HG03175 (cell line): ENCODE results near the gene TMEM242.

ENCODE experiments used
- ATAC-seq: cut with Tn5 transposase; IDR thresholded peaks from one replicate; pipeline ENCODE4 v1.9.1; 2021; ENCODE audit warnings: mild to moderate bottlenecking, moderate library complexity; ENCODE audit not compliant: unreplicated experiment

Gene TMEM242

DNA sequence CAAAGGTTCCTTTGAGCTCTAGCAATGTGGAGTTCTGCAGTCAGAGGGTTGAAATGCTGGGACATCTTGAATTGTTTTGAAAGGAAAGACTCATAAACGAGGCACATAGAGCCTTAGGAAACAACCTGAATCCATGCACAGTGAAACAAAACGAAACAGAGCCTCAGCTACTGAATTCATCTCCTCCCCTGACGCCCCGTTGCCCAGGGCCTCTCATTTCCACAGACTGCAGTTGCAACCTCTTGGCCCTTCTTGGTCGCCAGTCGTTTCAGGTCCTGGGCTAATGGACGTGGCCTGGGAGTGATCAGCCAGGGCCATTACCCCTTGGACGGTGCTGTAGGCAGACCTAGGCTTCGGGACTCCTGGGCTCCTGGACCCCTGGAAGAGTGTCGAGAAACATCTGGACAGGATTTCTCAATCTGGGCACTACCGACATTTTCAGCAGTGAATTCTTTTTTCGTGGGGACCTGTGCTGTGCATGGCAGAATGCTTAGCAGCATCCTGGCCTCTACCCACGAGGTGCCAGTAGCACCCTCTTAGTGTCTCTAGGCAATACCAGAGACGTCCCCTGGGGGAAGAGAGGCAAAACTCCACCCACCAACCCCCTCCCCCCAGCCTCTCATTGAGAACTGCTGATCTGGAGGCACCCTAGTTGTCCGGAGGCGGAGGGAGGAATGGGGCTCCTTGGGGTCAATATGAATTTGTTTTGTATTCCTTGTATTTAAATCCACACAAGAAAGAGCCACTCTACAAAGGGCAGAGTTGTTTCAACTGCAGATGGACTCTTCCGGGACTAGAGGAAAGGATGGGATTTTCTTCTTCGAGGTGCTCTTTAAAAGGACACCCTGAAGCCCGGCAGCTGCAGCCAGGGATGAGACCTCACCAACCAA is 50.2 kb downstream of the TMEM242 start:
- no peak for ATAC-seq

DNA sequence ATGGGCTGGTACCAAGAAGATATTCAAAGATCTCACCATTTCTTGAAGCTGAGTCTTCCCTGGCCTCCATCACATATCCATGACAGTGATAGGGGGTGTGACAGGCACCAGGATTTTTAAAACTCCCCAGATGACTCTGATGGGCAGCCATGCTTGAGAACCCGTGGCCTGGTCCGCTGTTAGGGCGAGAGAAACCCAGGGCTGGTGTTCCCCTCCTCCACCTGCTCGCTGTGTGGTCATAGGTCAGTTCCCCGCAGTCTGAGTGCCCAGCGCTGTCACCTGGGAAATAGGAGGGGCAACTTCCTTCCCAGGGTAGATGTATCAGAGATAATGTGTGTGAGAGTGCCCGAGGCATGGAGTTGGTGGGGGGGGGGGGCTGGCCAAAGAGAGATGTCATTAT is 50.9 kb downstream of the TMEM242 start:
- ATAC-seq, result no peak

DNA sequence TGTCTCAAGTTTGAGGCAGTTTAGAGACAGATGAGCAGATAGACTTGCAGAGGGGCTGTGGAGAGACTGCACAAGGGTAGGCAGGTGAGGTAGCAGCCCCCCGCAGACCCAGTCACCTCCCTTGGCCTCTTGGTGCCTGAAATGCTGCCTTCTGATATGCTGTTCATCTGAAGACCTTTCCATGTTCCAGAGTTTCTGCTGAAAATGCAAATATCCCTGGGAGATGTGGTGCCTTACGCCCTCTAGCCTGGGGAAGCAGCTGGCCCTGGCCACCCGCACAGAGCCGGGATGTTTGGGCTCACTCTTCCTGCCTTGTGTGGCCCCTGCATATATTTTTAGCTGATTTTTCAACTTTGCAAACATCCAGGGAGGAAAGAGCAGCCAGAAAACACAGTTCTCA is 51.4 kb downstream of the TMEM242 start:
- ATAC-seq, result no peak

DNA sequence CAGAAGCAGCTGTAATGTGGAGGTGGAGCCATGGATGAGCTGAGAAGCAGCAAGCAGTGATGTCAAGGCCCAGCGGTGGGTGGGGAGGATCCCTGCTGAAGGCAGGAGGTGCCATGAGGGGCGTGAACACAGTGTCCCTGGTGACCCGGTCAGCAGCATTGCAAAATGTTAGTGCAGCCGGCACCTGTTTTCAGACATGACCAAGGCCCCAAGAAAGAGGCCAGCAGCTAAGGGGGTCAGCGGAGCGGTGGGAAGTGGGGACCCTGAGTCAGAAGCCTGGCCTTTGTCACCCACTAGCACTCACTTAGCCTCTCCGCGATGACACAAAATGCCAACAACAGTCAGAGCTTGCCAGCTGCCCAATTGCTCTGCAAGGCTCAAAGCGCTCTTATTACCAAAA is 51.9 kb downstream of the TMEM242 start:
- ATAC-seq, result no peak

DNA sequence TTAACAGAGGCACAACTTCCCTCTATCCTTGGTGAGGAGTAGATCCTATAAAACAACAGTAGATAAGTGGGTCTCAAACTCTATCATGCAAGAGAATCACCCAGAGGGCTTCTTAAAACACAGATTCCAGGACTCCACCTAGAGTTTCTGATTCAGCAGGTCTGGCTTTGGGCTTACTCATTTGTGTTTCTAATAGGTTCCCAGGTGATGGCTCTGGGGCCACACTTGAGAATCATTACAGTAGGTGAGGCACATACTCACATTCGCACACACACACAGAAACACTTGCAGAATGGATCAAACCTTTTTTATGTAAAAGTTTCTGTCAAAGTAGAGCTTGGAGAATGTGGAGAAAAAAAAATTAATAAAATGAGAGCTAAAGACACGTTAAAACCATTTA is 52.4 kb downstream of the TMEM242 start:
- no peak for ATAC-seq

DNA sequence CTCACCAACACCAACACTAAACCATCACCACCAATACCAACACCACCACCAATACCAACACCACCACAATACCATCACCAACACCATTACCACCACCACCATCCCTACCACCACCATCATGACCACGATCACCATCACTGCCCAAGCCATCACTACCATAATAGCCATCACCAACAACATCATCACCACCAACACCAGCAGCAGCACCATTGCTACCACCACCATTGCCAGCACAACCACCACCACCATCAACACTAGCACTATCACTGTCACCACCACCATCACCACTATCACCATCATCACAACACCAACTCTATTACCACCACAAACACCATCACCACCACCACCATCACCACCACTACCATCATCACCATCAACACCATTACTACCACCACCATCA is 53.0 kb downstream of the TMEM242 start:
- no peak for ATAC-seq

DNA sequence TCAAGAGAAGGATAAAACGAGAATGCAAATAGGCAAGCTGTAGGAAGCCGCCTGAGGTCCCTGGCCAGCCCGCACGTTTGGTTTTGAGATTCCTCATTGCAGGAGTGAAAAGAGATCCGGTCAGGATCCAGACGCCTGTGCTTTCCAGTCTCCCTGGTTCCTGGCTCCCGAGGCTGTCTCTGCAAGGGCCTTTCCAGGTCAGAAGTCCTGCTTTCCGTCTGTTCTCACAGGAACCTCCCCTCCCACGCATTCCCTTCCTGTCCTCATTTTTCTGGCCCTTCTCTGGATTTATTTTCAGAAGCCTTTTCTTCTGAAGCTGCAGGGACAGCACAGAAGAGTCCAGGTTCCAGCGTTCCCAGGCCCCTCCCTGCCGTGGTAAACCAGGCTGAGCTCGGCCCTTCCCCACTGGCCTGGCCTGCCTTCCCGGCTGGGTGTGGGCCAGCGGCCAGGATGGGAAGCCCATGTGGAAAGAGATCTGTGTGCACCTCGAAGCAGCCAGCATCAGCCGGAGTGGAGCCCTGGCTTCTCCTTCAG is 54.0 kb downstream of the TMEM242 start:
- no peak for ATAC-seq

DNA sequence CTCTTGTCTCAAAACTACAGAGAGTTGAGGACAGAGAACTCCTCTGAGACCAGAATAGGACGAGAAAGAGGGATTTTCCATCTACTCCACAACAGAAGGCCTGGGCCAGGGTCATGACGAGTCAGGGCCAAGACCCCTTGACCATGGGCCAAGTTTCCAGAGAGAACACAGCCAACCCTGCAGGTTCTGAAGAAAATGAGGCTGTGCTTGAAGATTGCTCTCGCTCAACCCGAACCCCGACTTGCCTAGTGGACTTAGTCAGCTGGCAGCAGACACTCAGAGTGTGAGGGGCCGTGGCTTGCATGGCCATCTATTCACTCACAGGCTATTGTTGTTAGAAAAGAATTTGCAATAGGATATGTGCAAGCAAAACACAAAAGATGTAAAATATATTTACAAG is 54.5 kb downstream of the TMEM242 start:
- ATAC-seq, result no peak

DNA sequence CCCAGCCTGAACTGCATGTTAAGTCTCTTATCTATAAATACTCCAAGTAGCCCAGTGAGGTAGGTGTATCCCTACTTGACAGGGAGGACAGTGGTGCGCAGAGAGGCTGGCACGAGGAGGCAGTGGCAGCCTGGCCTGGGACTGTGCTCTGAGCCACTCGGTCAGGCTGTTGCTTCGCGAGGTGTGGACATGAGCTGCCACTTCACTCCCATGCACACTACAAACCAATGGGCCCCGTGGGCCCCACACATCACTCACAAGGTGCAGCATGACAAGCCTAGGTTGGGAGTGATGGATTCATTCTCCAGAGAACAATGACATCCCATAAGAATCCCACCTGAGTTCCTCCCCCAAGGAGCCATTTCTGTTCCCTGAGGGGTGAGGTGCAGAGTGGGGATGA is 54.9 kb downstream of the TMEM242 start:
- ATAC-seq, result no peak

DNA sequence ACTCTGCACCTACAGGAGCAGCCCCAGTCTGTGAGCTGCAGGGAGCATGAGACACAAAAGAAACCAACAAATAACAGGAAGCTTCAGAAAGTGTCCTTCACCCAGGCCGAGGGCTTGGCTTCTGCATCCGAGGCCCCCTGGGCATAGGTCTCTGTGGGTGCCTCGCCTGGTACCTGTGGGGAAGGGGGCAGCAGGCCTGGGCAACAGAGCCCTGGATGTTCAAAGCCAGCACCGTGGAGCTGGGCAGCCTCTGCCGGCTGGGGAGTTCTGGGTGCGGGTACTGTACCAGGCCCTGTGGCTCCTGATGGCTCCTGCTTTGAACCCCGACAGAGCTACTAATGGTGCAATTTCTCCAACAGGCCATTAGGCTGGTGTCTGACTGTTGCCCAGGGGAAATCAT is 55.7 kb downstream of the TMEM242 start:
- ATAC-seq, result no peak

DNA sequence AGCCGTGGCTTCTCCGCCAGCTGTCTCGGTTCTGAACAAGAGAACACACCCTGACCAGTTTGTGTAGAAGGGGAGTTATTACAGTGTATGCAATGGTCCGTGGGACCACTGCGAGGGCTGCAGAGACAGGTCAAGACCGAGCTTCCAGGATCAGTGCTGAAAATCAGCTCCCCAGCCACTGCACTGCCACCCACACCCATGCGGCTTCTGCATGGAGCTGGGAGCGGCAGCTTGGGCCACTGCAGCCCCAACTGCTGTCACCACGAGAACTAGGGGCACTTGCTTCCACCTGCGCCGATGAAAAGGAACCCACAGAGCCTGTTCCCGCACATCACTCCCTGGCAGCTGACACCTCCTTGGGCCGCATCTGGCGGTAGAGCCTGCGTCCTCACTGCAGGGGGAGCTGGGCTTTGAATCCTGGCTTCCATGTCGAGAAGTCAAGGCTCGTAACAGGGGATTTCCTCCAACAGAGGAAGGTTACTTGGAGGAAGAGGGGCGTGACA is 56.2 kb downstream of the TMEM242 start:
- no peak for ATAC-seq

DNA sequence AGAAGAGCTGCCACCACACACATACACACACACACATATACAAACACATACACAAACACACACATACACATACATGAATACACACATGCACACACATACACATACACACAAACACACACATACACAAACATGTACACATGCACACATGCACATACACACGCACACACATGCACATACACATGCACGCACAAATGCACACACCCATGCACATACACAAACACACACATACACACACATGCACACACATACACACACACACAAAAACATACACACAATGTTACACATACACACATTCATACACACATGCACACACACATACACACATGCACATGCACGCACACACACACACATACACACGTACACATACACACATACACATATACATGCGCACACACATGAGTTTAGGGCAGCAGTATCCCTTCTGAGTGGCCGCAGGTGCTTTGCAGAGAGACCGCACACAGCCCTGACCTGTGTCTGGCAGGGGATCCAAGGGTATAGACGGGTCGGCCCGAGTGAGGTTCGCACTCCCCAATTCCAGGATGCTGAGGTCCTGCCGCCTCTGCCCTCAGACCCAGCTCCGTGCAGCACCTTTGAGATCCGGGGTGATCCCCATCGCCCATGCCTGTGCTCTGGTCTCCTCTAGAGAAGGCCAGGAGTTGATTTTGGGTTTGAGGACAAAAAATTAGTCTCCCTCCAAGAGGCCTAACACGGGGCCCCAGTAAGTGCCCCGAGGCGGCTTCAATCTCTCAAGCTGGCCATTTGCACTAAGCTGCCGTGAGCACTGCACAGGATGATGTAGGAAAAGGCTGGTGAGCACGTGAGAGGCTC is 56.8 kb downstream of the TMEM242 start:
- no peak for ATAC-seq

DNA sequence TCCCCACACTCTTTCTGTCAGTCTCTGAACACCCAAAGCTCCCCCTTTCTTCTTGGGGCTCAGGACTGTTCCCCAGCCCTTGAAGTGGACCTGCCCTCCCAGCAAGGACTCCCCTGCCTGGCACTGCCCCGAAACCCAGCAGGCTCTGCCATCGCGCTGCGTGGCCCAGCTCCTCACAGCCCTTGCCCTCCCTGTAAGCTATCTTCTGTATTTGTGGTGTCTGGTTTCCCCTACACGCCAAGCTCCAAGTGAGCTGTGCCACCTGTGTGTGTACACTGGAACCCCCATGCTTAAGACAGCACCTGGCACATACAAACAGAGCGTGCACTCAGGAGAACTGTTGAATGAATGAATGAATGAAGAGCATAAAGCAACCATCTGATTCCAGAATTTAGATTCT is 57.7 kb downstream of the TMEM242 start:
- ATAC-seq, result no peak

DNA sequence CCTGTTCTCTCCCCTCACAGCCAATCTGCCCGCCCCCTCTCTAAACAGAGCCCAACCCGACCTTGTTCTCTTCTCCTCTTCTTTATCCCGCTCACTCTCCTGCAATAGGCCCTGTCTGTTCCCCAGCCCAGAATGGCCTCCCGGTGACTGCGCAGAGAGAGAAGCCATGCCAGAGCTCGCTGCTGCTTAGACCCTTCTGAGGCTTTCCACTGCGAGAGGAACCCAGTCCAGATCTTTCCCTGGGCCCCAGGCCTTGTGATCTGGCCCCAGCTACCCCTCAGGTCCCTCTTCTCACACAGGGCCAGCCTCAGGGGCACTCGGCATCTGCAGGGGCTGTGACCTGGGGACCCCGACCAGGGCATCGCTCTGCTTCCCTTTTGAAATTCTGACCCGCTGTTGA is 58.1 kb downstream of the TMEM242 start:
- no peak for ATAC-seq

DNA sequence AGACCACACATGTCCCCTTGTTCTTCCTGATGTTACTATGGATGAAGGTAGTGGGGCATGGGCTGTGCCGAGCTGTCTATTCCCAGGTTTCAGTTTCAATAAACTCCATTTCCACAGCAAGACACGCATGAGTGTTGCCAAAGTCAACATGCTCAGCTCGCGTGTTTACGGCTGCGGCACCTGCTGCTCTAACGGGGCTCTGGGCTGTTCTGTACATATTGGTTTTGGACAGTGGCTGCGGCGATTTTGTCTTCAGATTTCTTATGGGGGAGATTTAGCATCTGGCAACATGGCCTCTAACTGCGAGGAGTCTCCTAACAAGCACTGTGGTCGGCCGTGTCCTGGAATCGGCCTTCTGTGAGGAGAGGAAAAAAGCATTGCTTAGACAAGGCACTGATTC is 58.6 kb downstream of the TMEM242 start:
- ATAC-seq, result no peak

DNA sequence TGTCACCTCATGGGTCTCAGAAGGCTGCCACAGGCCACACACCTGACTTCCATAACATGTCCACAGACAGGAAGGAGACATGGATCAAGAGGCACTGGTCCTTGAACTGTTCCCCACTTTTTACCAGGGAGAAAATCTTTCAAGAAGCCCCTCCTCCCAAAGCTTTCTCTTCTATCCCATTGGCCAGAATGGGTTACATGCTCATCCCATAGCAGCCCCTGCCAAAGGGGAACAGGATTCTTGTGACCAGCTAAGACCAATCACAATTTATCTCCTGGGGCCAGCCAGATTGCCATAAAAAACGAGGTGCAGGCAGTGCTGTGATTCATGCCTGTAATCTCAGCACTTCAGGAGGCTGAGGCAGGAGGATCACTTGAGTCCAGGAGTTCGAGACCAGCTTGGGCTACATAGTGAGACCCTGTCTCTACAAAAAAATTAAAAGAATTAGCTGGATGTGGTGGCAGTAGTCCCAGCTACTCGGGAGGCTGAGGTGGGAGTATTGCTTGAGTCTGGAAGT is 59.4 kb downstream of the TMEM242 start:
- no peak for ATAC-seq

DNA sequence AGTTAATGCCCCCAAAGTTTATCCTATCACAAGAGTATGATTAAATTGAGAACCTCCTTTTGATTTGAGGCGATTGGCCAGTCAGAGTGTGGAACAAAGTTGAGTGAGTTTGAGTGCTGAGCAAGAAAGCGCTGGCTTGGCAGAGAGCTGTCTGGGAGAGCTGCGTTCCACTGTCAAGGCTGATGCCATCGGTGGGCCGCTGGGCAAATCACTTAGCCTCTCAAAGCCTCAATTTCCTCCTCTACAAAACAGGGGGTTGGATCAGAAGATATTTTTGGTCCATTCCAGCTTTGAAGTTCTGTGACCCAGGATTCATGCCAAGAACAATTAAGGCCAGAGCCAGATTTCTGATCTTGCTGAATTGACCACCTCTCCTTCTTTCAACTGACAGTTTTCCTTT is 60.2 kb downstream of the TMEM242 start:
- no peak for ATAC-seq

DNA sequence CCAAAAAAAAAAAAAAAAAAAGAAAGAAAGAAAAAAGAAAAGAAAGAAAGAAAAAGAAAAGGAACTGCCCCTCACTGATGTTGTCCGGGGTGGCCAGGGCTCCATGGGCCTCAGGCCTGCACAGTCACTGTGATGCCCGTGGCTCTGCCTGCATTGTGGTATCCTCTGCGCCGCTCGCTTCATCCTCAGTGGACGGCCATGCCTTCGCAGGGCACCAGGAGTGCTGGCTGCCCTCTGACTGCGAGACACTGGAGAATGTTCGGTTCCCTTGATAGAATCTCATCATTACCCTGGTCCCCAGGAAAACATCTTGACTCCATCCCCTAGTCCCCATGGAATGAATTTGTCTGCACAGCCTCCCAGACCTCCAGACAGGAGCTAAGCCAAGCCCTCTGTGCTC is 61.7 kb downstream of the TMEM242 start:
- no peak for ATAC-seq

DNA sequence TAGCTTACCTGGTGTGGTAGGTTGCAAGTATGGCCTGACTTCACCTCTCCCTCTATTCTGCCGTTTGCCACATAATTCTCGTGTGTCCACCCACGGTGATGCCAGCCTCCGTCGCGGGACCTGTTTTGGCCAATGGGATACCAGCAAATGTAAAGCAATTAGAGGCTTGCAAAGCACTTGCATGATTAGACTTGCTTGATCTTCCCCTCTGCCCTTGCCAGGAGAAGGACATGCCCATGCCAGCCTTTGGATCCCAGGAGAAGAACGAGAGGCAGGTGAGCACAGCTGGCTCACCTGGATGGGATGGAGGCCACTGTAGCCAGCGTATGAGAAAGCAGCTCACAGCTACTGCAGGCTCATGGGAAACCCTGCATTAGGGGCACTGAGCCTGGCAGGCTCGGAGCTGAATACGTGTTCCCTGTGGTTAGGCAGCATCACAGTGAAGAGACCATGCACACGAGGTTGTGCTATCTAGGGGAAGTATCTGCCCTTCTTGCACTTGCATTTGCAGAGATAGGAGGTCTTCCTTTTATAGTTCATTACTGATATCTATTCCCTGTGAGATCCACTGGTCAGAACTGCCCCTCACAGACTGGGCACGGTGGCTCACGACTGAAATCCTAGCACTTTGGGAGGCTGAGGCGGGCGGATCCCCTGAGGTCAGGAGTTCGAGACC is 62.4 kb downstream of the TMEM242 start:
- ATAC-seq, result no peak

DNA sequence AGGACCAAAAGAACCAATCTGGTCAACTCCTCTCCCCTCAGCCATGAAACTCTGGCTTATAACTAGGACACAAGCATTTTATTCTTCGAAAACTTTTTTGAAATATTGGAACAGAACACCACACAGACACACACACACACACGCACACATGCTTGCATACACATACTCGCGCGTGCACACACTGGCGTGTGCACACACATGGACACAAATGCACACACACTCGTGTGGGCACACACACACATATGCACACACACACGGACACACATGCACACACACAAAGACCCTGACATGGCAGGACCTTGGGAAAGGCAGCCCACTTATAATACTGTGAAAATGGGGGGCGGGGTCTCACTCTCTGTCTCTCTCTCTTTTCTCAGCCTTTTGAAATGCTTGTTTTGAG is 63.9 kb downstream of the TMEM242 start:
- ATAC-seq, result no peak

DNA sequence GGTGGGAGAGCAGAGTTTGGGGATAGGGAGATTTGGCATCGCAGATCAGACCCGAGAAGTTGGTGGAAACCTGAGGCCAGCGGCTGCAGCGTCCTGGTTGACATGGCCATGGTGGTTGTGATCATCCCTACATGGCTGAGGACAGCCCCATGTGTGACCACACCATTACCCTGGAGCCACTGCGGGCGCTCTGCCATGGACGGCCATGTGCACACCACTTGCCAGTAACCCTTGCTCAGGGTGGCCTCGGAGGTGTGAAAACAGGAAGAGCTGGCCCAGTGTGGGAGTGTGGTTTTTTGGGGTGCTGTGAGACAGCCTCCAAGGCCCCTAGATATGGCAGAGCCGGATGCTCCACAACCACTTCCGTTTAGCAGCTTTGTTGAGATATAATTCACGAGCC is 64.4 kb downstream of the TMEM242 start:
- no peak for ATAC-seq
